OCI-LY1 (cell line): ENCODE results near the gene RPS19BP1.

Source experiments
- CTCF ChIP-seq: fragments of 200-600 bp; sonication (generic), shearing (Covaris generic); IDR thresholded peaks from 2 replicates; pipeline ENCODE4 v1.5.1; 2017; ENCODE audit warnings: mild to moderate bottlenecking, antibody characterized with exemption, low read length, moderate library complexity, mixed read lengths
- EZH2 ChIP-seq: fragments of 200-600 bp; sonication (generic), shearing (Covaris generic); IDR thresholded peaks from 2 replicates; pipeline ENCODE4 v1.8.0; 2017; ENCODE audit warnings: borderline replicate concordance, mixed run types, mild to moderate bottlenecking, antibody characterized with exemption, low read length, moderate library complexity, mixed read lengths

- TF ChIP-seq CTCF = no peak
- TF ChIP-seq EZH2 = no peak
Observed at GRCh38 chr22:39558950-39559349, 26.4 kb upstream of the RPS19BP1 start.
